Loucy (cell line): ENCODE measurements around the gene ATXN7L1.

ENCODE experiments used
- H2AFZ ChIP-seq: fragments of 200-600 bp; sonication (generic); 2 replicates; pipeline ENCODE4 v1.6.0; 2016; ENCODE audit warnings: antibody characterized with exemption, mild to moderate bottlenecking, low read length, moderate library complexity
- H3F3A ChIP-seq: fragments of 200-600 bp; 2 replicates; pipeline ENCODE4 v1.6.0; 2016; ENCODE audit warnings: antibody characterized with exemption, low read depth, mild to moderate bottlenecking
- H3K27me3 ChIP-seq: fragments of 200-600 bp; sonication (generic); 2 replicates; pipeline ENCODE4 v1.6.1; 2014; ENCODE audit warnings: low read length, mild to moderate bottlenecking; ENCODE audit not compliant: insufficient read depth, poor library complexity, severe bottlenecking
- H3K36me3 ChIP-seq: fragments of 200-600 bp; sonication (generic); 2 replicates; pipeline ENCODE4 v1.6.1; 2016; ENCODE audit warnings: low read length; ENCODE audit not compliant: insufficient read depth
- H3K4me1 ChIP-seq: fragments of 200-600 bp; sonication (generic); 2 replicates; pipeline ENCODE4 v1.5.1; 2014; ENCODE audit warnings: low read length, mild to moderate bottlenecking; ENCODE audit not compliant: insufficient read depth, poor library complexity, severe bottlenecking
- H3K4me2 ChIP-seq: fragments of 200-600 bp; sonication (generic); 2 replicates; pipeline ENCODE4 v1.6.0; 2014; ENCODE audit warnings: antibody characterized with exemption, low read length, low read depth, mild to moderate bottlenecking; ENCODE audit not compliant: poor library complexity, severe bottlenecking
- H3K4me3 ChIP-seq: fragments of 200-600 bp; sonication (generic); 2 replicates; pipeline ENCODE4 v1.5.1; 2014; ENCODE audit warnings: low read length, mild to moderate bottlenecking, mixed read lengths; ENCODE audit not compliant: poor library complexity, severe bottlenecking
- H3K79me2 ChIP-seq: fragments of 200-600 bp; sonication (generic); 2 replicates; pipeline ENCODE4 v1.6.1; 2014; ENCODE audit warnings: low read length; ENCODE audit not compliant: insufficient read depth
- H3K9ac ChIP-seq: fragments of 200-600 bp; sonication (generic); 2 replicates; pipeline ENCODE4 v1.6.0; 2014; ENCODE audit warnings: mild to moderate bottlenecking, low read depth, low read length, moderate library complexity; ENCODE audit not compliant: poor library complexity, severe bottlenecking
- H3K9me2 ChIP-seq: fragments of 200-600 bp; sonication (generic); replicated peaks from 2 replicates; pipeline ENCODE4 v1.6.1; 2016; ENCODE audit warnings: low read depth, low read length, mixed read lengths
- H3K9me3 ChIP-seq: fragments of 200-600 bp; sonication (generic); 2 replicates; pipeline ENCODE4 v1.6.1; 2014; ENCODE audit warnings: mild to moderate bottlenecking, antibody characterized with exemption, low read length, low read depth; ENCODE audit not compliant: insufficient read depth
- H4K20me1 ChIP-seq: fragments of 200-600 bp; sonication (generic); 2 replicates; pipeline ENCODE4 v1.6.0; 2014; ENCODE audit warnings: antibody characterized with exemption, low read length, mild to moderate bottlenecking; ENCODE audit not compliant: insufficient read depth, poor library complexity, severe bottlenecking
- CTCF ChIP-seq: fragments of 200-600 bp; sonication (generic); conservative IDR thresholded peaks from 2 replicates; pipeline ENCODE4 v1.5.1; 2014; ENCODE audit warnings: mild to moderate bottlenecking, antibody characterized with exemption, low read length
- EZH2phosphoT487 ChIP-seq: fragments of 200-600 bp; IDR thresholded peaks from 2 replicates; pipeline ENCODE4 v1.6.1; 2018; ENCODE audit warnings: antibody characterized with exemption, mild to moderate bottlenecking, moderate library complexity, borderline replicate concordance

ATXN7L1 gene

GRCh38 chr7:105591522-105591921 lies 284.9 kb downstream of the ATXN7L1 start:
- Histone ChIP-seq H3F3A (no peaks in the 10 kb centered on the region), H3K9me3 (no peaks in the 10 kb centered on the region), H4K20me1 (no peaks in the 10 kb centered on the region), H3K9me2 (no peaks in the 10 kb centered on the region), H3K9ac (no peak overlapping the region), H3K36me3 (no peaks in the 10 kb centered on the region), H3K79me2 (no peaks in the 10 kb centered on the region), H3K27me3 (no peaks in the 10 kb centered on the region), H3K4me2 (no peak overlapping the region), H2AFZ (no peak overlapping the region), H3K4me1 (no peaks in the 10 kb centered on the region), H3K4me3 (no peak overlapping the region)
- no peak for TF ChIP-seq EZH2phosphoT487
- TF ChIP-seq CTCF, result no peak

GRCh38 chr7:105590793-105591192 lies 285.6 kb downstream of the ATXN7L1 start:
- TF ChIP-seq EZH2phosphoT487 (no peak), CTCF (no peak)
- no peak overlapping the region for H2AFZ ChIP-seq
- no peak overlapping the region for H3K4me3 ChIP-seq
- no peaks in the 10 kb centered on the region for H3K9me3 ChIP-seq
- no peaks in the 10 kb centered on the region for H3K36me3 ChIP-seq
- no peaks in the 10 kb centered on the region for H4K20me1 ChIP-seq
- H3K9me2 ChIP-seq, result no peaks in the 10 kb centered on the region
- H3K79me2 ChIP-seq, result no peaks in the 10 kb centered on the region
- H3K4me2 ChIP-seq, result no peak overlapping the region
- no peaks in the 10 kb centered on the region for H3F3A ChIP-seq
- no peak overlapping the region for H3K9ac ChIP-seq
- H3K4me1 ChIP-seq, result no peaks in the 10 kb centered on the region
- no peaks in the 10 kb centered on the region for H3K27me3 ChIP-seq

GRCh38 chr7:105589356-105590077 lies 286.9 kb downstream of the ATXN7L1 start:
- Histone ChIP-seq H3K79me2 (no peaks in the 10 kb centered on the region), H3K4me1 (no peaks in the 10 kb centered on the region)

More at GRCh38 chr7:105589356-105590077, 286.9 kb downstream of the ATXN7L1 start:
- Histone ChIP-seq H3K27me3 (no peaks in the 10 kb centered on the region), H3K36me3 (no peaks in the 10 kb centered on the region), H3F3A (no peaks in the 10 kb centered on the region), H3K4me2 (no peak overlapping the region), H3K4me3 (no peak overlapping the region), H3K9me3 (no peaks in the 10 kb centered on the region), H4K20me1 (no peaks in the 10 kb centered on the region), H2AFZ (peak overlapping the region; percentile 48; the same call in 1 of the 2 replicates), H3K9me2 (no peaks in the 10 kb centered on the region), H3K9ac (no peak overlapping the region)
- TF ChIP-seq CTCF (peak; percentile 86), EZH2phosphoT487 (no peak)
